Measurements from ENCODE around the gene INTS11. TPM values are rescaled to one million over a fixed set of nuclear protein-coding genes. Genes with fewer than 3 reads are reported as not detected.

Gene INTS11
- total and polyA plus RNA-seq, 2 of the 8 experiments (the other 6 are each of a cell fraction or from before 2014, with no cell fraction given), result 113 to 243 TPM

DNA sequence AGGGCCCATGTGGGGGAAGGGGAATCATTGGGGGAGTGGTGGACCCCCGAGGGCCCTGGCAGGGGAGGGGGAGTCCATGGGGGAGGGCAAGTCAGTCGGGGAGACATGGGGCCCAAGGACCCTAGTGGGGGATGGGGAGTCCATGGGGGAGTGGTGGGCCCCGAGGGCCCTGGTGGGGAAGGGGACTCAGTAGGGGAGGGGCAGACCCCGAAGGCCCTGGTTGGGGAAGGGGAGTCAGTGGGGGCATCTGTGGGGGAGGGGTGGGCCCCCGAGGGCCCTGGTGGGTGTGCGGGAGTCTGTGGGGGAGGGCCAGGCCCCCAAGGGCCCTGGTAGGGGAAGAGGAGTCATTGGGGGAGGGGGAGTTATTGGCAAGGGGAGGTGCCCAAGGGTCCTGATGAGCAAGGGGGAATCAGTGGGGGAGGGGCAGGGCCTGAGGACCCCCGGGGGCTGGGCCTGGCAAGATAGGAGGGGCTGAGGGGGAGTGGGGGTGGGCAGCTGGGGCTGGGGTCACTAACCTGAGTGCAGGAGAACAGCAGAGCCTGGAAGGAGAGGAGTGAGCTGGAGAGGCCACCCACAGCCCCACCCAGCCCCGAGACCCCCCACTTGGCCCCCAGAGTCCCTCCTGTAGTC, 31.8 kb upstream of the INTS11 start:
- 20% methylated on average over 1 of the region's 8 CpGs; no CpG with 5 or more reads in 1 of the 2 experiments for WGBS, 2 experiments (ENCODE audit: extremely low coverage in 1 of 2, insufficient coverage in 1 of 2, insufficient read length in 1 of 2, insufficient replicate concordance in 2 of 2, low coverage in 1 of 2, low lambda C conversion rate in 2 of 2, missing lambda C conversion rate in 1 of 2)
- H3K9ac ChIP-seq (replicated peaks in 1 of 4; ENCODE audit: extremely low read depth in 1 of 4, low read depth in 3 of 4, low read length in 3 of 4), result no peak overlapping the region
- peaks cover 0 to 6% of the 10 kb centered on the region in 2 experiments for H4K20me1 ChIP-seq (replicated peaks in 1 of 2; ENCODE audit: control insufficient read depth in 1 of 2, insufficient read depth in 2 of 2, low read length in 2 of 2)
- ChIA-PET POLR2A (ENCODE audit: partially characterized antibody) (interaction anchor here (0.8 to 5.1 kb wide), 2 partner anchors 16 to 46 kb away, joined by 4 to 80 read pairs; partner anchors contain the start of gene AURKAIP1), CTCF (ENCODE audit: partially characterized antibody) (interaction anchor here (1.0 kb wide), 1 partner anchor 13 kb away, joined by 3 read pairs; no protein-coding TSS in a partner anchor)
- no peak overlapping the region for H4K5ac ChIP-seq (ENCODE audit: insufficient read length, low read depth, low read length)
- H3K4ac ChIP-seq (replicated peaks; ENCODE audit: insufficient read length, low read depth, low read length), result no peak overlapping the region
- H3K14ac ChIP-seq (ENCODE audit: insufficient read length), result no peak overlapping the region
- H3K79me1 ChIP-seq (ENCODE audit: low read depth, low read length), result no peaks in the 10 kb centered on the region
- H3K4me1 ChIP-seq (replicated peaks in 1 of 4; ENCODE audit: control insufficient read depth in 3 of 4, insufficient read depth in 4 of 4, low read length in 3 of 4), result peaks cover 2 to 54% (median 38%) of the 10 kb centered on the region in 4 experiments
- peak overlapping the region; percentile 53; the same call in 1 of the 2 replicates for H2AK5ac ChIP-seq (ENCODE audit: low read depth, low read length)
- H3K27me3 ChIP-seq (replicated peaks in 1 of 4; ENCODE audit: control insufficient read depth in 3 of 4, extremely low read depth in 1 of 4, insufficient read depth in 3 of 4, low read length in 3 of 4), result peaks cover 9 to 17% (median 14%) of the 10 kb centered on the region in 4 experiments
- peak overlapping the region; percentile 7; the same call in 1 of the 2 replicates for H2BK20ac ChIP-seq (ENCODE audit: low read length)
- peaks cover 16% of the 10 kb centered on the region for H3K23me2 ChIP-seq (ENCODE audit: low read depth, low read length)
- no peak overlapping the region for H4K8ac ChIP-seq (ENCODE audit: extremely low read depth, insufficient read depth, low read length)
- no peak overlapping the region for H2BK120ac ChIP-seq (replicated peaks; ENCODE audit: low read depth, low read length)
- H2BK12ac ChIP-seq (ENCODE audit: low read depth, low read length), result no peak overlapping the region
- H2BK15ac ChIP-seq (ENCODE audit: low read length), result no peak overlapping the region
- H3K79me2 ChIP-seq (ENCODE audit: control insufficient read depth in 1 of 2, insufficient read depth in 2 of 2, low read length in 2 of 2), result no peaks in the 10 kb centered on the region
- H4K91ac ChIP-seq (replicated peaks; ENCODE audit: insufficient read length, low read length), result peak overlapping the region; percentile 73
- H2AFZ ChIP-seq (ENCODE audit: low read length), result no peak overlapping the region
- FAIRE-seq (no peak), DNase-seq (ENCODE audit: low read depth in 1 of 2, low spot score in 2 of 2) (no peak)
- H2BK5ac ChIP-seq (ENCODE audit: low read depth, low read length), result 0 out of 2 replicates have a peak overlapping the region, but pooled peaks have one; percentile 24
- no peak overlapping the region for H3K56ac ChIP-seq (replicated peaks; ENCODE audit: insufficient read length, low read depth, low read length)
- no peak overlapping the region for H3K18ac ChIP-seq (ENCODE audit: extremely low read depth, low read length)
- H3K9me3 ChIP-seq (ENCODE audit: insufficient read depth in 2 of 2, low read depth in 1 of 2, low read length in 1 of 2), result no peaks in the 10 kb centered on the region
- peak overlapping the region in 1 of 4 experiments; percentile 61; a peak in 1 of 8 replicates for H3K4me3 ChIP-seq (ENCODE audit: extremely low read depth in 1 of 4, insufficient read depth in 2 of 4, low read depth in 3 of 4, low read length in 4 of 4)
- H3K23ac ChIP-seq (ENCODE audit: insufficient read length), result no peak overlapping the region
- no peak overlapping the region for H3K27ac ChIP-seq (ENCODE audit: low read depth, low read length)
- no peaks in the 10 kb centered on the region for H3K36me3 ChIP-seq (ENCODE audit: control insufficient read depth in 2 of 4, insufficient read depth in 4 of 4, low read length in 3 of 4)
- no peak overlapping the region for H3K4me2 ChIP-seq (ENCODE audit: insufficient read depth in 1 of 2, low read depth in 2 of 2, low read length in 2 of 2)
- no peak for TF ChIP-seq HDAC6 (IDR thresholded peaks at IDR 0.05; ENCODE audit: low read depth, low read length)
- no peak for TF ChIP-seq EP300 (IDR thresholded peaks at IDR 0.05; ENCODE audit: borderline replicate concordance in 1 of 2, low read depth in 2 of 2, low read length in 2 of 2)
- TF ChIP-seq CHD1 (IDR thresholded peaks at IDR 0.05; ENCODE audit: low read depth, low read length), result no peak
- no peak for TF ChIP-seq NRF1 (IDR thresholded peaks at IDR 0.05; ENCODE audit: low read depth, low read length)
- TF ChIP-seq SUZ12 (IDR thresholded peaks at IDR 0.05; ENCODE audit: low read length), result no peak
- no peak for TF ChIP-seq EGR1 (IDR thresholded peaks at IDR 0.05; ENCODE audit: borderline replicate concordance, low read depth, low read length)
- TF ChIP-seq SIRT6 (IDR thresholded peaks at IDR 0.05; ENCODE audit: low read length), result no peak
- no peak for TF ChIP-seq SP1 (IDR thresholded peaks at IDR 0.05; ENCODE audit: low read depth, low read length)
- no peak for TF ChIP-seq CBX8 (IDR thresholded peaks at IDR 0.05; ENCODE audit: borderline replicate concordance, low read depth, low read length)
- TF ChIP-seq TAF7 (optimal IDR thresholded peaks at IDR 0.05; ENCODE audit: borderline replicate concordance, low read depth, low read length), result no peak
- TF ChIP-seq CBX5 (IDR thresholded peaks at IDR 0.05; ENCODE audit: low read depth, low read length), result no peak
- no peak for TF ChIP-seq CHD2 (IDR thresholded peaks at IDR 0.05; ENCODE audit: low read length)
- TF ChIP-seq KDM4A (IDR thresholded peaks at IDR 0.05; ENCODE audit: low read depth, low read length, severe bottlenecking), result no peak
- TF ChIP-seq BACH1 (IDR thresholded peaks at IDR 0.05; ENCODE audit: low read length), result no peak

Measured in H1 (cell line).